Spleen (tissue), 11 donors: ENCODE measurements around the gene STK10. TPM values are rescaled to one million over a fixed set of nuclear protein-coding genes. Genes with fewer than 3 reads are reported as not detected.

Experiments used
- DNase-seq: peaks from one replicate; pipeline ENCODE4 v3.0.0-alpha.2; 2020
- H3K27ac ChIP-seq, 8 donors: fragments of 200-600 bp; sonication (generic) in 7 of 8; 1 replicate in 4 of 8; 2 replicates in 4 of 8; pipeline versions ENCODE4 v1.5.0 to v1.8.0; 2016 to 2021; ENCODE audit warnings: inconsistent platforms in 4 of 8, mild to moderate bottlenecking in 4 of 8, moderate library complexity in 1 of 8
- H3K27me3 ChIP-seq, 7 donors: fragments of 200-600 bp; sonication (generic) in 6 of 7; replicated peaks in 1 of 7; 1 replicate in 4 of 7; 2 replicates in 3 of 7; pipeline versions ENCODE4 v1.5.0 to v1.8.0; 2016 to 2021; ENCODE audit warnings: inconsistent platforms in 3 of 7, mild to moderate bottlenecking in 1 of 7
- H3K36me3 ChIP-seq, 6 donors: fragments of 200-600 bp; sonication (generic) in 5 of 6; 1 replicate in 4 of 6; 2 replicates in 2 of 6; pipeline versions ENCODE4 v1.5.0 to v1.8.0; 2016 to 2021; ENCODE audit warnings: inconsistent platforms in 2 of 6
- H3K4me1 ChIP-seq, 6 donors: fragments of 200-600 bp; sonication (generic) in 5 of 6; 1 replicate in 3 of 6; 2 replicates in 3 of 6; pipeline versions ENCODE4 v1.5.0 to v1.8.0; 2016 to 2021; ENCODE audit warnings: inconsistent platforms in 3 of 6
- H3K4me3 ChIP-seq, 8 donors: fragments of 200-600 bp; sonication (generic) in 7 of 8; 1 replicate in 4 of 8; 2 replicates in 4 of 8; pipeline versions ENCODE4 v1.5.0 to v1.8.0; 2016 to 2021; ENCODE audit warnings: inconsistent platforms in 4 of 8, mild to moderate bottlenecking in 4 of 8, moderate library complexity in 2 of 8
- H3K9me3 ChIP-seq, 8 donors: fragments of 200-600 bp; sonication (generic) in 7 of 8; 1 replicate in 4 of 8; 2 replicates in 4 of 8; pipeline versions ENCODE4 v1.5.0 to v1.8.0; 2016 to 2021; ENCODE audit warnings: inconsistent platforms in 4 of 8
- POLR2A ChIP-seq, 3 donors: fragments of 450-650 bp; IDR thresholded peaks; one replicate each; pipeline ENCODE4 v1.5.1; 2017; ENCODE audit warnings: antibody characterized with exemption in 3 of 3, mild to moderate bottlenecking in 1 of 3
- POLR2AphosphoS5 ChIP-seq, 3 donors: sonication (generic); formaldehyde crosslinking; IDR thresholded peaks; one replicate each; pipeline ENCODE4 v1.5.1; 2017; ENCODE audit warnings: antibody characterized with exemption in 3 of 3
- WGBS, 5 donors: extraction: QIAGEN DNeasy Blood & Tissue Kit in 3 of 5; methylation state at CpG; one replicate each; pipeline versions ENCODE4 v1.1.5 to v1.1.7; 2013 to 2018; 5-methylcytosine and 5-hydroxymethylcytosine counted together
- intact Hi-C: fragments of 100-400 bp; cut with DNase I; formaldehyde crosslinking; loops from one replicate; pipeline ENCODE4 v1.15.0; 2023; ENCODE audit warnings: low total_unique reads
- polyA plus RNA-seq, 3 donors: library from polyadenylated mRNA; stranded (reverse); fragments of 200-250 nt; gene quantifications; one replicate each; pipeline ENCODE4 v1.2.1, GENCODE V29; 2013
- total RNA-seq, 7 donors: library from RNA; depleted of rRNA in 3 of 7; stranded (reverse); fragments of >200 nt in 3 of 7; fragmentation: NEBNext Ultra II Directional in 4 of 7; extraction: Animal tissue kit (Norgen Biotek cat#: 25700) in 4 of 7; gene quantifications; one replicate each; pipeline versions ENCODE4 v1.1.0 to v1.2.1, GENCODE V29; 2016 to 2021
- TF ChIP-seq, protein P1 (sequence below), 11 experiments: fragments of 200-600 bp in 7 of 11; fragments of 450-650 bp in 4 of 11; sonication (generic) in 4 of 11; IDR thresholded peaks in 8 of 11; conservative IDR thresholded peaks in 3 of 11; 1 replicate in 7 of 11; 2 replicates in 4 of 11; pipeline versions ENCODE4 v1.4.0 to v1.8.0; 2016 to 2021; ENCODE audit warnings: antibody characterized with exemption in 11 of 11, inconsistent platforms in 4 of 11, mild to moderate bottlenecking in 1 of 11
- donor health status: healthy with polysubstance abuse.
- donor health status: DM: no; HTN: no; CAD: no; lungs with moderate emphysema.
- donor health status: DM: no; HTN: no; CAD: no.
- donor health status: Bipolar disorder and iron deficiency.
- donor health status: healthy.
- donor health status: DM: no; HTN: no; CAD: no.
- donor health status: DM: yes; HTN: yes; CAD: no.

Gene STK10
- total and polyA plus RNA-seq, 10 donors = 34.0 to 290 (median 168) TPM

DNA sequence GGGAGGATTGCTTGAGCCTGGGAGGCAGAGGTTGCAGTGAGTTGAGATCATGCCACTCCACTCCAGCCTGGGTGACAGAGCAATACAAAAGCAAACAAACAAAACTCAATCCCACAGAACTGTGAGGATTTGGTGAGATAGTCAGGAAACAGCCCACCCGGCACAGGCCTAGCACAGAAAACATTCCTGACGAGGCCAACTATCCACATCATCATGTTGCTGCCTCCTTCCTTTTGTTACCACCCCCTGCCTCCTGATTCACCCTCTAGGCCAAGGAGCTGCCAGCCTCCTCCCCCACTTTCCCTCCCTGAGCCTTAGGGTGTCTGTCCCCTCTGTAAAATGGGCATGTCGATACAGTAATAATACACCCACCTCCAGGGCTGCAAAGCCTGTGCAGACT, 39.0 kb downstream of the STK10 start:
- Histone ChIP-seq H3K4me3 (no peak overlapping the region), H3K27ac (peak overlapping the region in 3 of 8 donors; percentile 82 to 85 (median 83)), H3K36me3 (peaks cover 0 to 74% (median 16%) of the 10 kb centered on the region in 6 donors), H3K4me1 (peaks cover 17 to 100% (median 81%) of the 10 kb centered on the region in 6 donors), H3K27me3 (peaks cover 0 to 9% (median 0%) of the 10 kb centered on the region in 7 donors), H3K9me3 (no peaks in the 10 kb centered on the region)
- intact Hi-C loops = no loop called here
- TF ChIP-seq, protein P1, sequence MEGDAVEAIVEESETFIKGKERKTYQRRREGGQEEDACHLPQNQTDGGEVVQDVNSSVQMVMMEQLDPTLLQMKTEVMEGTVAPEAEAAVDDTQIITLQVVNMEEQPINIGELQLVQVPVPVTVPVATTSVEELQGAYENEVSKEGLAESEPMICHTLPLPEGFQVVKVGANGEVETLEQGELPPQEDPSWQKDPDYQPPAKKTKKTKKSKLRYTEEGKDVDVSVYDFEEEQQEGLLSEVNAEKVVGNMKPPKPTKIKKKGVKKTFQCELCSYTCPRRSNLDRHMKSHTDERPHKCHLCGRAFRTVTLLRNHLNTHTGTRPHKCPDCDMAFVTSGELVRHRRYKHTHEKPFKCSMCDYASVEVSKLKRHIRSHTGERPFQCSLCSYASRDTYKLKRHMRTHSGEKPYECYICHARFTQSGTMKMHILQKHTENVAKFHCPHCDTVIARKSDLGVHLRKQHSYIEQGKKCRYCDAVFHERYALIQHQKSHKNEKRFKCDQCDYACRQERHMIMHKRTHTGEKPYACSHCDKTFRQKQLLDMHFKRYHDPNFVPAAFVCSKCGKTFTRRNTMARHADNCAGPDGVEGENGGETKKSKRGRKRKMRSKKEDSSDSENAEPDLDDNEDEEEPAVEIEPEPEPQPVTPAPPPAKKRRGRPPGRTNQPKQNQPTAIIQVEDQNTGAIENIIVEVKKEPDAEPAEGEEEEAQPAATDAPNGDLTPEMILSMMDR (IDR thresholded peaks at IDR 0.05 in 8 of 11, conservative IDR thresholded peaks at IDR 0.05 in 3 of 11) = no peak
- TF ChIP-seq POLR2A (IDR thresholded peaks at IDR 0.05) (no peak), POLR2AphosphoS5 (IDR thresholded peaks at IDR 0.05) (no peak)
- peak; percentile 25 for DNase-seq
- WGBS, 5 donors = 88 to 98% (median 93%) methylated on average over 3 of the region's 3 CpGs

DNA sequence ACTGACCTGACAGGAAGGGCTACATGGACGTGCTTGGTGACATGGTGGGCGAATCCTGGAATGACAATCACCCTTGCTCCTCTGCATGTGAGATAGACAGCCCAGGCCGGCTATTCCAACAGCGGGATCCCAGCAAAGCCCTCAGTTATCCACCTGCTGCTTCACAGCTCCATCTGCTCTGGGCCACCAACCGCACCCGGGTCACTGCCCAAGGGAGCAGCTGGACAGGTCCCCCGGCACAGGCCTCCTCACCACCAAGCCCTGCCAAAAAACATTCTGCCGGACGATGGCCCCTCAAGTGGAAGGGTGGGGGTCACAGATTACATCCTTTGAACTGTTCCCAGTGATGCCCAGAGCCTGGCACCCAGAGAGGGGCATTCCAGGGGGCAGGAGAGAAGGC, 39.6 kb downstream of the STK10 start:
- no peaks in the 10 kb centered on the region for H3K9me3 ChIP-seq
- peak in 1 of 3 donors; percentile 35 for TF ChIP-seq POLR2AphosphoS5 (IDR thresholded peaks at IDR 0.05)
- no peak for TF ChIP-seq POLR2A (IDR thresholded peaks at IDR 0.05)
- TF ChIP-seq, protein P1 (IDR thresholded peaks at IDR 0.05 in 8 of 11, conservative IDR thresholded peaks at IDR 0.05 in 3 of 11) = no peak
- peaks cover 17 to 100% (median 80%) of the 10 kb centered on the region in 6 donors for H3K4me1 ChIP-seq
- H3K36me3 ChIP-seq = peaks cover 0 to 69% (median 15%) of the 10 kb centered on the region in 6 donors
- DNase-seq = peak; percentile 73
- intact Hi-C loops = no loop called here
- H3K27me3 ChIP-seq = peaks cover 0 to 7% (median 0%) of the 10 kb centered on the region in 7 donors
- WGBS, 5 donors = 84 to 92% (median 85%) methylated on average over 7 to 9 of the region's 9 CpGs
- H3K27ac ChIP-seq = peak overlapping the region in 3 of 8 donors; percentile 82 to 85 (median 83)
- no peak overlapping the region for H3K4me3 ChIP-seq

DNA sequence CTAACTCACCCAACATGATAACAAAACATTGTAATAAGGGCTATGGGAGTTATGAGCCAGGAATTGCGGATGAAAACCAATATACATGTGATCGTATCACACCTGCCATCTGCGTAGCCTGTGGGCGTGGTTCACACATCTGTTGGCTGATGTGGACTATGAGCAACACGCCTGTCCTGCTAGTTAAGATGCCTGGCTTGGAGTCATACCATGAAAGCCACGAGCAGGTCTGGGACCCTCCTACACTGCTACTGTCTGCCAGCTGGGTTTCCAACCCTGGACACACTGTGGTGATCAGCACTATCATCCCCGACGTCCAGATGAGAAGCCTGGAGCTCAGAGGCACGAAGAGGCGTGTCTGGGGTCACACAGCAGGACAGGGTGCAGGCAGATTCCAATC, 40.2 kb downstream of the STK10 start:
- H3K27me3 ChIP-seq = peaks cover 0 to 4% (median 0%) of the 10 kb centered on the region in 7 donors
- H3K4me1 ChIP-seq = peaks cover 17 to 100% (median 79%) of the 10 kb centered on the region in 6 donors
- peaks cover 0 to 69% (median 15%) of the 10 kb centered on the region in 6 donors for H3K36me3 ChIP-seq
- no peaks in the 10 kb centered on the region for H3K9me3 ChIP-seq
- no peak overlapping the region for H3K4me3 ChIP-seq
- intact Hi-C loops = no loop called here
- H3K27ac ChIP-seq = peak overlapping the region in 3 of 8 donors; percentile 82 to 85 (median 83)
- TF ChIP-seq POLR2A (IDR thresholded peaks at IDR 0.05) (no peak), POLR2AphosphoS5 (IDR thresholded peaks at IDR 0.05) (no peak)
- TF ChIP-seq, protein P1 (IDR thresholded peaks at IDR 0.05 in 8 of 11, conservative IDR thresholded peaks at IDR 0.05 in 3 of 11) = no peak
- WGBS, 5 donors = 87 to 90% (median 89%) methylated on average over 10 of the region's 10 CpGs
- peak; percentile 58 for DNase-seq

DNA sequence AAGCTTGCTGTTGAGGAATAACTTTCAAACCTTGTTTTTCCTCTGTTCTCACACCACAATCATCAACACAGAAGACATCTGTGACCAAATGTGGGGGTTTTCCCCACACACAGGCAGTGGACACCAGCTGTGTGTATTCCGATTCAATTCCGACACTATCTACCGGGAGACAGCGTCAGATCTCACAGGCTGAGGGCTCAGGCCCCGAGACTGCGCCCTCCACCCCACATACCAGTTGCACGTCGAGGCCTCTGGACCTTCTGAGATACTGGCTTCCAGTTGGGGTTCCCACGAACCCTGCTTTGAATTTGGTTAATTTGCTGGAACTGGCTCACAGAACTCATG, 41.3 kb downstream of the STK10 start:
- no peaks in the 10 kb centered on the region for H3K9me3 ChIP-seq
- intact Hi-C loops = no loop called here
- H3K27ac ChIP-seq = peak overlapping the region in 2 of 8 donors; percentile 16 to 32
- TF ChIP-seq, protein P1 (IDR thresholded peaks at IDR 0.05 in 8 of 11, conservative IDR thresholded peaks at IDR 0.05 in 3 of 11) = no peak
- TF ChIP-seq POLR2AphosphoS5 (IDR thresholded peaks at IDR 0.05) (no peak), POLR2A (IDR thresholded peaks at IDR 0.05) (no peak)
- peaks cover 0 to 4% (median 0%) of the 10 kb centered on the region in 7 donors for H3K27me3 ChIP-seq
- H3K4me1 ChIP-seq = peaks cover 17 to 100% (median 74%) of the 10 kb centered on the region in 6 donors
- H3K36me3 ChIP-seq = peaks cover 0 to 68% (median 14%) of the 10 kb centered on the region in 6 donors
- 94 to 99% (median 95%) methylated on average over 9 of the region's 9 CpGs for WGBS, 5 donors
- DNase-seq = no peak
- no peak overlapping the region for H3K4me3 ChIP-seq
